GM18507 (cell line): Measurements from ENCODE around the gene SCRG1.

ENCODE experiments used
- DNase-seq: peaks from one replicate; pipeline ENCODE4 v3.0.0; 2011; ENCODE audit warnings: low read depth; ENCODE audit not compliant: insufficient read length; ENCODE audit errors: extremely low spot score
- FAIRE-seq: peaks from 2 replicates; lab custom pipeline; 2011; peaks lifted over from hg19 to GRCh38; lab: Jason Lieb, UNC

SCRG1 gene

DNA sequence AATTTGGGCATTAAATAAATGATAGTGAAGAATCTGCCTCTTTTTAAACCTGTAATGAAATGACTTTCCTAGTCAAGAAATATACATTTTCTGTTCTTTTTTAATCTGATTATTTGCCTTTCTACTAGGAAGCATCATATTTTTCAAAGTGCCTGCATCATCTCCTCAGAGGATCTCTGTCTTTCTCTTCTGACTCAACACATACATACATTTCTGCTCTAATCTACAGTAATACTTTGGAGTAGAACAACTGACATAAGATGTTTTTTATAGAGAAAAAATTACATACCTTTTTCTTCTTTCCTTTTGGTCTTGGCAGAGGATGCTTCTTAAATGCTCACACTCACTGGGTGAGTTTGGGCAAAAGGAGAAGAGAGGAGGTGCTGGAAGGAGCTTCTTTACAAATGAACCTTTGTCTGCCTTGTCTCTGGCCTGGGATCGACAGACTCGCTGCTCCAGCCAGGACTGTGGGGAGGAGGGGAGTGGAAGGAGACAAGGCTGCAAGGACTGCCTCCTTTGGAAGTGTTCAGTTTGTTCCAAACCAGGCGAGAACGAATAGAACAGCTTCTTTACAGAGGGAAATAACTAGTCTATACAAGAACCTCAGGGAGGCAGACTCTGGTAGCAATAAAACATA lies at the start of gene SCRG1:
Gene SCRG1 (minus strand): TSS at position 338 of the 637 bp plus-strand sequence. CDS start 7,702 bp downstream, outside the sequence.
- DNase-seq (no peak), FAIRE-seq (no peak)

DNA sequence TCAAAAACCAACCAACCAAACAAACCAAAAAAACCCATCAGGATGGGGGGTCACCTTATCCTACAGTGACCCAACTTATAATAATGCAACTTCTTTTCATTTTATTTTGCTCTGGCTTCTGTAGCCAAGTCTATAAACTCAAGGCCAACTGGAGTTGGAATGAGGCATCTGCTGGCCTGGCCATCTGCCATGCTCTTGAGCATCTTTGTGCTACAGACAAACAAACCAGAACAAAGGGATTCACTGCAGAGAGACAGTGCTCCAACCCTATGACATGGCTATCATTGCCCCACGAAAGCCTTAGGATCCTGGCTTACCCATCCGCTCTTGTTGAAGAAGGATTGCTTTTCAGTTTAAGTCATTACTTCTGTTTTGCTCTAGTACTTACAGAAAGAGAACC lies 49.2 kb upstream of the SCRG1 start:
- DNase-seq (no peak), FAIRE-seq (no peak)

DNA sequence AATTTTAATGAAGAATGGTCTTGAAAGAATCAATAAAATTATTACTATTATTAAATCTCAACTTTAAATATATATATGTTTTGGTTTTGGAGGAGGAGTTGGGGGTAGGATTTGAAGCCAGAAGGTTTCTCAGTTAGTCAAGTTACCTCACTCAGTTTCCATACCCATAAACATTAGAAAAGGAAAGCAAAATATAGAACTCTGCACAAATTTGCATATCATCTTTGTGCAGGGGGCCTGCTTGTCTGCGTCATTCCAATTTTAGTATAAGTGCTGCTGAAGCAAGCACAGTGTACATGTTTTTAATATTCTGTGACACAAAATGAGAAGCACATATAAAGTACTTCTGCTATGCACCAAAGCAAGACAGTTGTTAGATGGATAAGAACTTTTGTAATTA lies 47.5 kb upstream of the SCRG1 start:
- FAIRE-seq (peak; percentile 45), DNase-seq (no peak)

DNA sequence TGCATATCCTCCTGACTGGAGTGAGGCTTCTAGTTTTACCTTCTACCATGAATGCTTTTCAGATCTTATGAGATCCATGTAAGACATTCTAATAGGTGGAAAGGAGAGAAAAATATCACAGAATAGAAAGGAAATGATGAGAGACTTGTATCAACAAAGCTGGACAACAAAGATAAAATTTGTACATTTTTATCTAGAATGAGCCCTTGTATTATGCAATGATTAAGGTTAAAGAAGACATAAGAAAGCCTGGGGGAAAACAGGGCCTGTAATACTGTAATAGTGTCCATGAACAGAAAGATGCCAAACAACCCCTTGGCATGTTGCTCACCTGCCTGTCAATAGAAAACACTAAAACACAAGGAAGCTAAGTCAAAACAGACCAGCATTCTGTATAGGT lies 44.2 kb upstream of the SCRG1 start:
- DNase-seq (no peak), FAIRE-seq (no peak)

DNA sequence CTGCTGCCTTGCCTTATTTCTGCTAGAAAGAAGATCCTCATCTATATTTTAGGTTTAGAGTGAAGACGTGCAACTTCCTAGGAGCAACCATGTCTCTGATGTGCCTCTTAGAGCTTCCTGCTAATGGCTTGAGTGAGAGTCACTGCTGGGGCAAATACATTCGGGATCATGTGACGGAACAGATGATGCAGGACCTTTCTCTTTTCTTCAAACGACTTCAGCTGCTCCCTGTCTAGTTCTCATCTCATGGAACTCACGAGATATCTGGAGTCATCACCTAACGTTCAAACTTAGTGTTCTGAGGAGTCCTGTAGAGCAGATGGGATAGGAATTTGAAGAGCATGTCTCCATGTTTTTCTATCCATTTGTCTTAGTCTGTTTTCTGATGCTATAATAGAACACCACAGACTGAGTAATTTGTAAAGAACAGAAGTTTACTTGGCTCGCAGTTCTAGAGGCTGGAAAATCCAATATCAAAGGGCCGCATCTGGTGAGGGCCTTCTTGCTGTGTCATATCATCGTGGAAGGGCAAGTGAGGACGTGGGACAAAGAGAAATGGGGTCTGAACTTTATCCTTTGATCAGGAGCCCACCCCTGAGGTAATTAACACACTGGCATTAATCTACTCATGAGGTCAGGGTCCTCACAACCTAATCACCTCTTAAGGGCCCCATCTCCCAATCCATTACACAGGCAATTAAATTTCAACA lies 43.5 kb upstream of the SCRG1 start:
- FAIRE-seq: no peak

DNA sequence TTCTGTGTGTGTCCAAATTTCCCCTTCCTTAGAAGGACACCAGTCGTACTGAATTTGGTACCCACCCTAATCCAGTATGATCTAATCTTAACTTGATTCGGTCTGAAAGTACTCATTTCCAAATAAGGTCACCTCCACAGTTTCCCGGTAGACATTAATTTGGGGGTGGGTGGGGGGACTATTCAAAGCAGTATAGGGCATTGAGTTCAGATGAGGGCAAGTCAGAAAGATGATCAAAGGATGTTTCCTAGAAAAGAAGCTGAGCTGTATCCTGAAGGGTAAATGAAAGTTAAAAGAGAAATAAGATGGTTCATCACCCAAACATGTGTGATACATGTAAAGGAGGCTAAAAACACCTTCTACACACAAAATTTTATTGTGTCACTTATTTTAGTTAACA lies 42.0 kb upstream of the SCRG1 start:
- DNase-seq (no peak), FAIRE-seq (no peak)

More for the DNA sequence above, 43.5 kb upstream of the SCRG1 start:
- DNase-seq: no peak

DNA sequence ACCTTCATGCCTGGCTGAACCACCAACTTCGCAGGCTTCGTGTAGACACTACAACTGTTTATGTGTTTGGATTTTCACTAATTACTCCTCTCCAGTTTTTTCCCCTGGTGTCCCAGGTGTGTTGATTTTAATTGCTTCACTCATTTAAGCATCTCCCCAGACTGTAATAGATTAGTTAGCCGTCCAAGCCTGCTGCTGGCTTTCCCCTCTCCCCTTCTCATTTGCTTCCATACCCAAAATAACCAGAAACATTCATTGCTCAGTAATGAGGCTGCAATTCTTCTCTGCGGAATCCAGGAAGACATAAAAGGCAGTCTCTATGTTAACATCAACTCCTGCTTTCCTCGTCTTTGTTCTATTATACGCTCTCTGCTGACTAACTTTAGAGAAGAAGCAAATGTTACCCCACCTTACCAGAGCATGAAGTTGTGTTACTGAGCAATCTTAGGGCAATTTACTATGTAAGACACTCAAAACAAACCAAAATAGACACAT lies 37.9 kb upstream of the SCRG1 start:
- no peak for DNase-seq
- FAIRE-seq: no peak

DNA sequence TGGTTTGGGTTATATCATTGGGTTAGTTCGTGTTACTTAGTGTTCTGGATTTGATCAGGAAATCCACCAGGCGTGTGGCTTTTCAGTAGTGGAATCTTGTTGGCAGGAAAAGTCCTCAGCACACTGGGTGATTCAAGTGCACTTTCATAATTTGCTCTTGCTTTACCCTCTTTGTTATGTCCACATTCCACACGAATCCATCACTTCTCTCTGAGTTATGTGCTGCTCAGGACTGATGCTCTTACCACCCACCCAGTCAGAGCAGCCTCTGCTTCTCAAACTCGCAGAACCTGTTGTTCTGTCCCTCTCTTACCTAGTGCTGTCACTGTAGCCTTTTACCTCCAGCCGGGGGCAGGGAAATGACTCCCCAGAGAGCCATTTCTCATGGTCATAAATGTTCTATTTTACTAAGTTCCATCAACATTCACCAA lies 37.2 kb upstream of the SCRG1 start:
- FAIRE-seq: no peak
- DNase-seq: no peak

DNA sequence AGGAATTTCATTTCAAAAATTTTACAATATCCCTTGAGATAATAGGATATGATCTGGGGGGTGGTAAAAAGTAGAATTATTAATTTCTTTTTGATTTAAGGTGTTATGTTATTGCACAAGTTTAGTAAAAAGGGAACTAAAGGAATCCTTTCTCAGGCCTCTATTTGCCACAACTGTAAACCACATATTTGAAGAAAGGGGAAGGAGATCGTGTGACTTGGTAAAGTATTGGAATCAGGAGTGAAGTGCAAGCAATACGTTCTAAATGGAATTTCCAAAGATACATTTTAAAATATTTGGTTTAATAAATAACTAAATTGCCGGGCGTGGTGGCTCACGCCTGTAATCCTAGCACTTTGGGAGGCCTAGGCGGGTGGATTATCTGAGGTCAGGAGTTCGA lies 35.3 kb upstream of the SCRG1 start:
- DNase-seq (no peak), FAIRE-seq (no peak)

DNA sequence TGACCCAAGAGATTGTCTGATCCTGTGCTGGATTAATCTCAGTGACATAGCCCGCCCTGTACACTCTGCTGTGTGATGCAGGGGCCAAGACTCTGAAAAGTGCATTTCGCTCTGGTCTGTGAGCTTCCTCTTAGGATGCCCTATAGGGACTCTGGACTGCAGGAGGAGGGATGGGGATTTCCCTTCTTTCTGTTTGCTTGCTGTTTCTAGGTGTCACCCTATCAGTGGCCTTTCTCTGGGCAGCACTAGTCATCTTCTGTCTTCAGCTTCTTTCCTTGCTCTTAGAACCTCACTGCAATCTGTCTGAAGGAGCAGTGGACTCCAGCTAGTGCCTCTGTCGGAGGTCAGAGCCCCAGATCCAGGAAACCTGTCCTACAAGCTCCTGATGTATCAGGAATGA lies 34.5 kb upstream of the SCRG1 start:
- FAIRE-seq (no peak), DNase-seq (no peak)

DNA sequence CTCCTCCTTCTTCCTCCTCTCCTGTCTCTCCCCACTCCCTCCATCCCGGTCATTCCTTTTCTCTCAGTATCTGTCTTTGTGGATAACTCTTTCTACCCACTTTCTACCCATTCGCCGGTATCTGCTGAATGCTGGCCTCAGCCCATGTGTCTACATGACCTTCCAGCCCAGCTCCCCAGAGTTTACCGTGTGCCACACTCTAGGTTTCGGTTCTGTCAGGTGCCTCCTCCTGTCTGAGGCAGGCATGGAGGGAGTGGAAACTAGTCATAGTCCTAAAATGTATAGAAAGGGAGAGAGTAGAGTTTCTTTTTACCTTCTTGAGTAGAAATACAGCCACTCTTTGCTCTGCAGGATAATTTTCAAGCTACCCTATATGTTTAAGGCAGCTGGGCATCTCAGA lies 33.5 kb upstream of the SCRG1 start:
- FAIRE-seq (peak; percentile 42), DNase-seq (no peak)

DNA sequence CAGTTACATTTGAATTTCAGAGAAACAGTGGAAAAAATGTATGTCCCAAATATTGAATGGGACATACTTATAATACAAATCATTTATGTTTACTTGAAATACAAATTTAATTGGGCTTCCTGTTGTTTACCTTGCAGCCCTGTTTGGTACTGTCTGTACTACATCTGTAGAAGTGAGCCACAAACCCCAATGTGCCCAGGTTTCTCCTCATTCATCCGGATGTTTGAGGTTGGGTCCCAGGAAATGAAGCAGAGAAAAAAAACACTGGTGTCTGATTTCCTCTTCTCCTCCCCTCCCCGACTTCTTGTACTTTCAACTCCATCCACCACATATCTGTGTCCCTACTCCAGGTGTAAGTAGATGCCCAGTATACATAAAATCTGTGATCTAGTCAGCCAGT lies 27.1 kb upstream of the SCRG1 start:
- FAIRE-seq (no peak), DNase-seq (no peak)

DNA sequence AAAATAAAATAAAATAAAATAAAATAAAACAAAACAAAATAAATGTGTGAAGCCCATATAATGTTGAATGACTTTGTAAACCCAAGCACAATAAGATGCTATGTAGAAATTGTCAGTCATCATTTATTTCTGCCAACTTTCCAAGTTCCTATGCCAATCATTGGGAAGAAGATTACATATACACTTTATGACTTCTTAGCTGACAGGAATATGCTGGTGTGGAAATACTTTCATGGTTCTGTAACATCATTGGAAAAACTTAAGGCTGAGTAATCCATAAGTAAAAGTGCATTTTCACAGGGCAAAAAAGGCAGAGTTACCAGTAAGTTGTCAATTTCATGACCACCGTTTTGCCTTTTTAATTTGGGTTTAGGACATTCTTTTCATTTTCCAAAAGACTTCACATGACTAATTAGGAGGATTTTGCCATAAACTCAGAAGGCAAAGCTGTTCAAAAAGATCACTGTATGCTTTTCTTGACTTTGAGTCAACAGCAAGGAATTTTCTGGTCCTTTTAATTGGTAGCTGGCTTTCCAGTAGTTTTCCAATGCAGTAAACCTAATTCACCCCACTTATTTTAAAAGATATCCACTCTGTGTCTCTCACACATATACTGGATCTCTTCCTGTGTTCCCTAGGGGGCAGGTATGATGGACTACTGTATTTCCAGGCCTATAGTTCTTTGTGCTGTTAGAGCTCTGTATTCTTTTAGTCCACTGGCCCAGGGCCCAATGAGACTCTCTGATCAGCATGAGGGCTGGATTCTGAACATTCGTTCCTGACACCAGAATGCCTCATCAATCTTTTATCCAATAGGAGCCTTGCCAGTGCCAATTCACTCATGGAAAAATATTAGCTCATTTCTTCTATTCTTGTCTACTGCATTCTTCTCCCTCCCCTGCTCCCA lies 26.2 kb upstream of the SCRG1 start:
- DNase-seq (no peak), FAIRE-seq (no peak)

DNA sequence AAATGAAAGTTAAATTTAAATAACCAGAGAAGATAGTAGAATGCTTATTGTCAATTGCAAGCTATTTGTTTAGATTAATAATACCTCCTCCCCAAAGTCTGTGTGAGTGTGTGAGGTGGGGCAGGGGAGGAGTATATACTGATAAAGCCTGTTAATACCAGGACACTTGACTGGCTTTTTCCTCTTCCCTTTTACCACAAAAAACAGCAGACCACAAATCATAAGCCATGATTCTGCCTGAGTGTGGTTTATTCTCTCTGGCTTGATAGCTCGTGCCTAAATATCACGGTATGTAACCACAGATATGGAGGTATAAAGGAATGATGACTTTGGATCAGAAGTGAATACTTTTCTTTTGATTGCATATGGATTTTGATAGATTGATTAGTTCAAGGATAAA lies 21.9 kb upstream of the SCRG1 start:
- FAIRE-seq (no peak), DNase-seq (no peak)

DNA sequence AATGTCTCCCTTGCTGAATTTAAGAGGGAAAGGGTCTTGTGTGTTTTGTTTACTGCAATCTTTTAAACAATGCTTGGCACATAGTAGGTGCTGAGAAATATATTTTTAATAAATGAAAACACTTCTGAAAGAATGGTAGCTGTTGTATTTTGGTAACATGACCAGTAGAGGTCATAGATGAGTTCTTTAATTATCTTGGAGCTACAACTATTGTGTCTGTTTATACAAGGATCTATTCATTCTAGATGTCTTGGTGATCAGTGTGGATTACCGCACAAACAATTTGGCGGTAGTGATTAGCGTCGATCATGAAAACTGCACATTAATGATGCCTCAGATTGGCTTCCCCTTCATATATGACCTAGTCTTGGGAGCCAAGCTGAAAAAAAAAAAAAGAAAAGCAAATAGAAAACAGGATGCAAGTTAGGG lies 21.4 kb upstream of the SCRG1 start:
- DNase-seq (no peak), FAIRE-seq (peak; percentile 71)

DNA sequence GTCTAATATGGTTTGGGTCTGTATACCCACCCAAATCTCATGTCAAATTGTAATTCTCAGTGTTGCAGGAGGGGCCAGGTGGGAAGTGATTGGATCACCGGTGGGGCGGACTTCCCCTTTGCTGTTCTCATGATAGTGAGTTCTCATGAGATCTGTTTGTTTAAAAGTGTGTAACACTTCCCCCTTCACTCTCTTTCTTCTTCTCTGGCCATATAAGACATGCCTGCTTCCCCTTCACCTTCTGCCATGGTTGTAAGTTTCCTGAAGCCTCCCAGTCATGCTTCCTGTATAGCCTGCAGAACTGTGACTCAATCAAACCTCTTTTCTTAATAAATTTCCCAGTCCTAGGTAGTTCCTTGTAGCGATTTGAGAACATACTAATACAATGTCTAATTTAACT lies 19.7 kb upstream of the SCRG1 start:
- no peak for DNase-seq
- no peak for FAIRE-seq

DNA sequence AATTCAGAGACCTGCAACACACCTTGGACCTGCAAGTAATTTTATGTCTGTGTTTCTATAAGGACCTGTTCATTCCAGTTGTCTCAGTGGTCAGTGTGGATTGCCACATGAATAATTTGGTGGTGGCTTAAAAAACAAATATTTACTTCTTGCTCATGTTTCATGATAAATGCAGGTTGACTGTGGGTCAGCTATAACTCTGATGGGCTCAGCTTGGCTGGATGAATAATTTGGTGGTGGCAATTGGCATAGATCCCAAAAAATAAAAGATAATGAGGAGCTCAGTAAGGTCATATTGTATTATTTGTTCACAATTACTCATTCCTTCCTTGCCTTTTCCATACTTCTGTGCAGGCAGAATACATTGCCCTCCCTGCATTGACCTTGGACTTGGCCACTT lies 18.9 kb upstream of the SCRG1 start:
- no peak for FAIRE-seq
- DNase-seq: no peak

DNA sequence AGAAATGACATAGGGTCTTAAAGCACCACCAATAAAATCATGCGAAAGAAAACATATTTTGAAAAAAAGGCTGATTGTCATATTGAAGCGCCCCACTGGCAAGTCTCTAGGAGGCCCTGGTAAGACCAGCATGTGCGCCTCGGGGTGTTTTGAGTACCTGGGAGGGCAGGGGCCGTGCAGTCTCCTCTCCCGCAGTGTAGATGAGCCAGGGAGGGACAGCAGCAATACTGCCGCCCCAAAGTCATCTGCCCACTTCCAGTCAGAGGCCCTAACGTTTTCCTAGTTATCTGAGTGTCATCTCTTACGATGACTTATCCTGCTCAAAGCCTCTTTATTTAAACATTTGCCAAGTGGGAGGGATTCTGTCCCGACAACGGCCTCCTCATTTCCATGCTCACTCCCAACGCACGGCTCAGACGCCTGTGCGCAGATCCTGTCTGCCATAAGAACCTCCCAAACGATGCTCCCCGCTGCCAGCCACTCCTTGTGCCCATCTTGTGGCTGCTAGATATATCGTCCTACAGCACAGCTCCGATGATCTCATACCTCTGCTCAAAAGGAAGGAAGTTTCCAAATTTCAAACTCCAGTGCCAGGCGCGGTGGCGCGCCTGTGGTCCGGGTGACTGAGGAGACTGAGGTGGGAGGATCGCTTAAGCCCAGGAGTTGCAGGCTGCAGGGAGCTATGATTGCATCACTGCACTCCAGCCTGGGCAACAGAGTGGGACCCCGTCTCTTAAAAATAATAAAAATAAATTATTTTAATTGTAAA lies 17.2 kb upstream of the SCRG1 start:
- DNase-seq (no peak), FAIRE-seq (no peak)

DNA sequence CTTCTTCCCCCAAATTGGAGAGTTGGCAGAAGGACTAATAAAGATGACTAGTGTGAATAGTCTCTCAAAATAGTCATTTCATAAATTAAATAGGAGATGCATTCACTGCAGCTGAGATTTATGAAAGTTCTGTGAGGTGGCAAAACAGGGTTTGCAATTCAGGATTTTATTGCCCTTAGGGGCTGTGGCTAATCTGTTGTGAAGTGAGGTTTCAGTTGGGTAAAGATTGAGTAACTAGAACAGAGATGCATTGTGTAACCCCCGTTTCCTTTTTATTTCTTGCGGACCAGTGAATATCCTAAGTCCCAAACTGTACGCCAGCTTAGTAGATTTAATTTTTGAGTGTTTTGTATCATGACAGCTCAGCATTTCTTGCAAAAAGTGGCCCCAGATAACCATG lies 16.2 kb upstream of the SCRG1 start:
- no peak for FAIRE-seq

DNA sequence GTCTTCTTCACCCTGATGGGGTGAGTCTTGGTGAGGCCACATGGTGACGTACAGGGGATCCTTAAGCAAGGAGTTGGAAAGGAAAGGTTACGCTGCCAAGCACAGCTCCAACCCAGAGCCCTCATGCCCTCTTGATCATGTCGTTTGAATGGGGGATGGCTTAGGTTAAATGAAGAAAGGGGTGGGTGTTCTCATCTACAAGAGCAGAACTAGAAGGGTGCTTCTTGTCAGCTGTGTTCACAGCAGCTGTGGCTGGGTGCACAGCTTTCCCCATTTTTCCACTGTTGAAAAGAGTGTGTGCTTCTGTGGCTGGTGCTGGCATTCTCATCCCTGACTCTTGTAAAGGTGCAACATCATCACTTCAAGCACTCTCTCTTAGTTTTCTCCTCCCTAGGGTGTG lies 15.5 kb upstream of the SCRG1 start:
- no peak for DNase-seq
- FAIRE-seq: no peak

More for the DNA sequence above, 16.2 kb upstream of the SCRG1 start:
- DNase-seq: no peak
